ENCODE measurements around the gene ZNF32. TPM values are rescaled to one million over a fixed set of nuclear protein-coding genes. Genes with fewer than 3 reads are reported as not detected.

The ZNF32 gene
- total and polyA plus RNA-seq, 2 of the 8 experiments (the other 6 are each of a cell fraction or from before 2014, with no cell fraction given): 17.2 to 22.5 TPM

DNA sequence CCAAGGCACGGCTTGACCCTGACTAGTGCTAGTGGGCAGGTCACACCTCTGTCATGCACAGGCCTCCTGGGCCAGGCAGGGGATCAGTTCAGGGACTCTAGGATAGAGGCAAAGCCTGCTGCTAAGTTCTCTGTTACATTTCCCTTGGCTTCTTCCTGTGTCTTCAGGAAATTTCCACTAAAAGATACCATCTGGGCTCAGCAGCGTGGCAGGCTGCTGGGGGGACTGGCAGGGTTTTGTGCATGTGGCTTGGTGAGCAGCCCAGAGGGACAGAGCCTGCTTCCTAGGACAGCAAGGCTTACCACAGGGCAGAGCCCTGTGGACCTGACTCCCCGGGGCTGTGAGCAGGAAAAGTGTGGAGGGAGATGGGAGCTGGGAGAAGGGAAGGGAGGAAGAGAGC is 20.7 kb upstream of the ZNF32 start (continued):
- no peak for TF ChIP-seq POU5F1 (IDR thresholded peaks at IDR 0.05; ENCODE audit: low read depth, low read length)
- no peak for TF ChIP-seq HDAC6 (IDR thresholded peaks at IDR 0.05; ENCODE audit: low read depth, low read length)
- no peak for TF ChIP-seq KDM4A (IDR thresholded peaks at IDR 0.05; ENCODE audit: low read depth, low read length, severe bottlenecking)
- TF ChIP-seq, protein P1, sequence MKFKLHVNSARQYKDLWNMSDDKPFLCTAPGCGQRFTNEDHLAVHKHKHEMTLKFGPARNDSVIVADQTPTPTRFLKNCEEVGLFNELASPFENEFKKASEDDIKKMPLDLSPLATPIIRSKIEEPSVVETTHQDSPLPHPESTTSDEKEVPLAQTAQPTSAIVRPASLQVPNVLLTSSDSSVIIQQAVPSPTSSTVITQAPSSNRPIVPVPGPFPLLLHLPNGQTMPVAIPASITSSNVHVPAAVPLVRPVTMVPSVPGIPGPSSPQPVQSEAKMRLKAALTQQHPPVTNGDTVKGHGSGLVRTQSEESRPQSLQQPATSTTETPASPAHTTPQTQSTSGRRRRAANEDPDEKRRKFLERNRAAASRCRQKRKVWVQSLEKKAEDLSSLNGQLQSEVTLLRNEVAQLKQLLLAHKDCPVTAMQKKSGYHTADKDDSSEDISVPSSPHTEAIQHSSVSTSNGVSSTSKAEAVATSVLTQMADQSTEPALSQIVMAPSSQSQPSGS (IDR thresholded peaks at IDR 0.05; ENCODE audit: low read length): no peak
- no peak for TF ChIP-seq HDAC2 (IDR thresholded peaks at IDR 0.05; ENCODE audit: borderline replicate concordance in 1 of 2, low read depth in 2 of 2, low read length in 2 of 2)
- TF ChIP-seq CTBP2 (IDR thresholded peaks at IDR 0.05; ENCODE audit: borderline replicate concordance, insufficient read depth, insufficient read length, low read length): no peak
- TF ChIP-seq SIX5 (IDR thresholded peaks at IDR 0.05; ENCODE audit: low read depth, low read length): no peak
